GM12865 (cell line): Measurements from ENCODE around the gene KIR3DL1.

Experiments used
- DNase-seq: peaks from one replicate; pipeline ENCODE4 v3.0.0; 2010; ENCODE audit warnings: low read depth
- H3K4me3 ChIP-seq: 2 replicates; pipeline ENCODE4 v1.5.1; 2011; ENCODE audit warnings: mild to moderate bottlenecking, low read depth, low read length, control low read depth
- CTCF ChIP-seq: IDR thresholded peaks from 2 replicates; pipeline ENCODE4 v1.5.1; 2011; ENCODE audit warnings: low read length, control low read depth, low read depth, inconsistent platforms; ENCODE audit not compliant: insufficient read depth; ENCODE audit errors: missing control alignments

Gene KIR3DL1

GRCh38 chr19:54791476-54791875 lies 24.8 kb upstream of the KIR3DL1 start:
- no peak for DNase-seq
- no peak overlapping the region for H3K4me3 ChIP-seq
- TF ChIP-seq CTCF = no peak

- no peak for TF ChIP-seq CTCF
- DNase-seq = peak; percentile 40
- H3K4me3 ChIP-seq = peak overlapping the region; percentile 51
Measured at GRCh38 chr19:54792814-54793213, 23.5 kb upstream of the KIR3DL1 start.

- no peak for DNase-seq
- TF ChIP-seq CTCF = no peak
- H3K4me3 ChIP-seq = no peak overlapping the region
Measured at GRCh38 chr19:54795758-54796157, 20.5 kb upstream of the KIR3DL1 start.

GRCh38 chr19:54803410-54803809 lies 12.9 kb upstream of the KIR3DL1 start, which contains the start of gene KIR2DL4:
Gene KIR2DL4 (plus strand): TSS chr19:54803610. CDS start chr19:54803652, 42 bp downstream.
- H3K4me3 ChIP-seq = no peak within 1 kb of the TSS
- DNase-seq = peak; percentile 14
- no peak for TF ChIP-seq CTCF

- no peak overlapping the region for H3K4me3 ChIP-seq
- no peak for TF ChIP-seq CTCF
- DNase-seq = no peak
Measured at GRCh38 chr19:54804101-54804500, 12.2 kb upstream of the KIR3DL1 start.

- no peak overlapping the region for H3K4me3 ChIP-seq
- no peak for DNase-seq
- no peak for TF ChIP-seq CTCF
Measured at GRCh38 chr19:54804571-54804970, 11.7 kb upstream of the KIR3DL1 start.
